ENCODE measurements around the gene NFIB. TPM values are rescaled to one million over a fixed set of nuclear protein-coding genes. Genes with fewer than 3 reads are reported as not detected.

Gene NFIB
- polyA plus RNA-seq, 1 donor, result 26.8 TPM

GRCh38 chr9:14320271-14321181, 6.6 kb upstream of the NFIB start:
- DNase-seq, result no peak

- no peak for DNase-seq
Measured at GRCh38 chr9:14318934-14319580, 5.1 kb upstream of the NFIB start.

GRCh38 chr9:14318361-14318760, 4.4 kb upstream of the NFIB start:
- DNase-seq, result no peak

GRCh38 chr9:14317667-14318320, 3.9 kb upstream of the NFIB start:
- no peak for DNase-seq

GRCh38 chr9:14316602-14317300, 2.8 kb upstream of the NFIB start:
- no peak for DNase-seq

GRCh38 chr9:14315875-14316601, 2.1 kb upstream of the NFIB start:
- DNase-seq, result no peak

- DNase-seq, result peak; percentile 75
Measured at GRCh38 chr9:14314929-14315874, 1.3 kb upstream of the NFIB start.

- peak; percentile 75 for DNase-seq
Measured at GRCh38 chr9:14314424-14314928, 535 bp upstream of the NFIB start.

GRCh38 chr9:14313378-14313940, 482 bp downstream of the NFIB start:
- DNase-seq, result no peak

- DNase-seq, result no peak
Measured at GRCh38 chr9:14312719-14313377, 1.1 kb downstream of the NFIB start.

GRCh38 chr9:14311956-14312685, 1.8 kb downstream of the NFIB start:
- DNase-seq, result no peak

GRCh38 chr9:14311171-14311949, 2.6 kb downstream of the NFIB start:
- DNase-seq, result no peak

- DNase-seq, result no peak
Measured at GRCh38 chr9:14310311-14310710, 3.6 kb downstream of the NFIB start.

- no peak for DNase-seq
Measured at GRCh38 chr9:14309403-14309802, 4.5 kb downstream of the NFIB start.

GRCh38 chr9:14308853-14309145, 5.1 kb downstream of the NFIB start:
- no peak for DNase-seq

- no peak for DNase-seq
Measured at GRCh38 chr9:14307989-14308852, 5.7 kb downstream of the NFIB start.
